OCI-LY7 (cell line): Measurements from ENCODE around the gene IRF3. TPM values are rescaled to one million over a fixed set of nuclear protein-coding genes. Genes with fewer than 3 reads are reported as not detected.

Experiments used
- BruUV-seq: library from RNA; stranded (reverse); fragments of 400-500 nt; replicated peaks from 2 replicates; lab custom pipeline; 2021; lab: Mats Ljungman, UMichigan
- CTCF ChIA-PET: fragments of 300-600 bp; sonication (Branson Sonifier 250); formaldehyde crosslinking; loops from one replicate; lab custom pipeline; 2022; ENCODE audit warnings: antibody characterized with exemption; ENCODE audit not compliant: unreplicated experiment; lab: Charles Lee
- POLR2A ChIA-PET: fragments of 300-600 bp; sonication (Branson Sonifier 250); formaldehyde crosslinking; loops from one replicate; lab custom pipeline; 2022; ENCODE audit warnings: antibody characterized with exemption; lab: Charles Lee
- DNase-seq: peaks from one replicate; pipeline ENCODE4 v3.0.0-alpha.2; 2015; ENCODE audit warnings: low spot score
- H2AFZ ChIP-seq: fragments of 200-600 bp; sonication (generic), shearing (Covaris generic); 2 replicates; pipeline ENCODE4 v1.6.1; 2014; ENCODE audit warnings: mild to moderate bottlenecking, antibody characterized with exemption, low read length, moderate library complexity
- H3K27ac ChIP-seq: fragments of 200-600 bp; sonication (generic); 2 replicates; pipeline ENCODE4 v1.5.1; 2014; ENCODE audit warnings: mixed run types, low read depth, mild to moderate bottlenecking, moderate library complexity, low read length, inconsistent platforms; ENCODE audit not compliant: poor library complexity, severe bottlenecking
- H3K36me3 ChIP-seq: fragments of 200-600 bp; sonication (generic); 2 replicates; pipeline ENCODE4 v1.6.1; 2014; ENCODE audit warnings: mild to moderate bottlenecking, antibody characterized with exemption, low read length, moderate library complexity, mixed read lengths; ENCODE audit not compliant: insufficient read depth
- H3K4me1 ChIP-seq: fragments of 200-600 bp; sonication (generic); 2 replicates; pipeline ENCODE4 v1.5.1; 2014; ENCODE audit warnings: mild to moderate bottlenecking, low read length; ENCODE audit not compliant: insufficient read depth, poor library complexity, severe bottlenecking
- H3K4me2 ChIP-seq: fragments of 200-600 bp; sonication (generic); 2 replicates; pipeline ENCODE4 v1.6.1; 2014; ENCODE audit warnings: mild to moderate bottlenecking, low read length
- H3K4me3 ChIP-seq: fragments of 200-600 bp; sonication (generic); 2 replicates; pipeline ENCODE4 v1.5.1; 2014; ENCODE audit warnings: mild to moderate bottlenecking, low read depth, low read length; ENCODE audit not compliant: poor library complexity, severe bottlenecking
- H3K79me2 ChIP-seq: fragments of 200-600 bp; sonication (generic); 2 replicates; pipeline ENCODE4 v1.6.1; 2016; ENCODE audit warnings: low read depth, mild to moderate bottlenecking, low read length, moderate library complexity, mixed read lengths; ENCODE audit not compliant: insufficient read depth
- H3K9me2 ChIP-seq: fragments of 200-600 bp; sonication (generic); 2 replicates; pipeline ENCODE4 v1.6.1; 2016; ENCODE audit warnings: mild to moderate bottlenecking, low read length, mixed read lengths; ENCODE audit not compliant: insufficient read depth
- H3K9me3 ChIP-seq: fragments of 200-600 bp; sonication (generic); 2 replicates; pipeline ENCODE4 v1.6.1; 2014; ENCODE audit warnings: mild to moderate bottlenecking, mixed run types, low read length, mixed read lengths
- H4K20me1 ChIP-seq: fragments of 200-600 bp; sonication (generic); 2 replicates; pipeline ENCODE4 v1.6.1; 2014; ENCODE audit warnings: mild to moderate bottlenecking, antibody characterized with exemption, low read length, moderate library complexity, mixed read lengths; ENCODE audit not compliant: insufficient read depth
- EZH2phosphoT487 ChIP-seq: fragments of 200-600 bp; sonication (generic); IDR thresholded peaks from 2 replicates; pipeline ENCODE4 v1.6.1; 2018; ENCODE audit warnings: low read depth, borderline replicate concordance, mild to moderate bottlenecking, mixed run types, antibody characterized with exemption, low read length, moderate library complexity, mixed read lengths
- intact Hi-C: fragments of 100-400 bp; cut with micrococcal nuclease; formaldehyde crosslinking; loops from one replicate; pipeline ENCODE4 v1.10.0; 2022; ENCODE audit not compliant: unreplicated experiment
- total RNA-seq, 2 experiments: library from RNA; depleted of rRNA in 1 of 2; stranded (reverse); fragments of >200 nt in 1 of 2; shearing (Covaris generic) in 1 of 2; gene quantifications; 2 replicates each; pipeline ENCODE4 v1.2.3, GENCODE V29; 2014 to 2022
- TF ChIP-seq, protein P1 (sequence below): fragments of 200-600 bp; sonication (generic); conservative IDR thresholded peaks from 2 replicates; pipeline ENCODE4 v1.5.1; 2014; ENCODE audit warnings: mild to moderate bottlenecking, antibody characterized with exemption, low read length, moderate library complexity, mixed read lengths

The IRF3 gene
- total RNA-seq, 2 experiments from 2014 or later: 96.6 to 116 TPM

GRCh38 chr19:49699364-49699763 lies 33.7 kb upstream of the IRF3 start:
- Histone ChIP-seq H3K9me2 (no peaks in the 10 kb centered on the region), H4K20me1 (no peaks in the 10 kb centered on the region), H3K36me3 (no peaks in the 10 kb centered on the region), H3K4me2 (no peak overlapping the region), H3K4me3 (no peak overlapping the region), H3K79me2 (no peaks in the 10 kb centered on the region), H2AFZ (no peak overlapping the region), H3K27ac (no peak overlapping the region), H3K9me3 (no peaks in the 10 kb centered on the region), H3K4me1 (no peaks in the 10 kb centered on the region)
- ChIA-PET POLR2A (interaction anchor here (0.6 kb wide), 1 partner anchor 34 kb away, joined by 4 read pairs; no protein-coding TSS in a partner anchor), CTCF (no interaction called here)
- TF ChIP-seq, protein P1, sequence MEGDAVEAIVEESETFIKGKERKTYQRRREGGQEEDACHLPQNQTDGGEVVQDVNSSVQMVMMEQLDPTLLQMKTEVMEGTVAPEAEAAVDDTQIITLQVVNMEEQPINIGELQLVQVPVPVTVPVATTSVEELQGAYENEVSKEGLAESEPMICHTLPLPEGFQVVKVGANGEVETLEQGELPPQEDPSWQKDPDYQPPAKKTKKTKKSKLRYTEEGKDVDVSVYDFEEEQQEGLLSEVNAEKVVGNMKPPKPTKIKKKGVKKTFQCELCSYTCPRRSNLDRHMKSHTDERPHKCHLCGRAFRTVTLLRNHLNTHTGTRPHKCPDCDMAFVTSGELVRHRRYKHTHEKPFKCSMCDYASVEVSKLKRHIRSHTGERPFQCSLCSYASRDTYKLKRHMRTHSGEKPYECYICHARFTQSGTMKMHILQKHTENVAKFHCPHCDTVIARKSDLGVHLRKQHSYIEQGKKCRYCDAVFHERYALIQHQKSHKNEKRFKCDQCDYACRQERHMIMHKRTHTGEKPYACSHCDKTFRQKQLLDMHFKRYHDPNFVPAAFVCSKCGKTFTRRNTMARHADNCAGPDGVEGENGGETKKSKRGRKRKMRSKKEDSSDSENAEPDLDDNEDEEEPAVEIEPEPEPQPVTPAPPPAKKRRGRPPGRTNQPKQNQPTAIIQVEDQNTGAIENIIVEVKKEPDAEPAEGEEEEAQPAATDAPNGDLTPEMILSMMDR: no peak
- no peak for TF ChIP-seq EZH2phosphoT487
- BruUV-seq: no TSS peak
- no peak for DNase-seq
- intact Hi-C loops: no loop called here

DNA sequence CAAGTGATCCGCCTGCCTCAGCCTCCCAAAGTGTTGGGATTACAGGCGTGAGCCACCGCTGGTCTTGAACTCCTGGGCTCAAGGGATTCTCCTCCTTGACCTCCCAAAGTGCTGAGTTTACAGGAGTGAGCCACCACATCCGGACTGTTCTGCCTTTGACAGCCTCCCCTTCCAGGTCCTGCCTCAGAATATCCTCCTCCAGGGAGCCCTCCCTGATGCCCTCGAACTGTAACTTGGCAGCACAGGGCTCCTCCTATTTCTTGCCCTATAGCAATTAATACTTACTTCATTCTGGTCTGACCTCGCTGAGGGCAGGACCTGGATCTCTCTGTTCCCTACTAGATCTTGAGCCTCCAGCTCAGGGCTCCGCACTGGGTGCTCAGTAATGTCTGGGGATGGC lies 31.2 kb upstream of the IRF3 start:
- Histone ChIP-seq H3K4me2 (no peak overlapping the region), H3K9me2 (no peaks in the 10 kb centered on the region), H3K36me3 (no peaks in the 10 kb centered on the region), H2AFZ (no peak overlapping the region), H3K4me3 (no peak overlapping the region), H4K20me1 (no peaks in the 10 kb centered on the region), H3K27ac (no peak overlapping the region), H3K9me3 (no peaks in the 10 kb centered on the region), H3K4me1 (peaks cover 5% of the 10 kb centered on the region), H3K79me2 (no peaks in the 10 kb centered on the region)
- no peak for DNase-seq
- ChIA-PET CTCF (no interaction called here), POLR2A (no interaction called here)
- TF ChIP-seq, protein P1: no peak
- no peak for TF ChIP-seq EZH2phosphoT487
- intact Hi-C loops: no loop called here
- no TSS peak for BruUV-seq

DNA sequence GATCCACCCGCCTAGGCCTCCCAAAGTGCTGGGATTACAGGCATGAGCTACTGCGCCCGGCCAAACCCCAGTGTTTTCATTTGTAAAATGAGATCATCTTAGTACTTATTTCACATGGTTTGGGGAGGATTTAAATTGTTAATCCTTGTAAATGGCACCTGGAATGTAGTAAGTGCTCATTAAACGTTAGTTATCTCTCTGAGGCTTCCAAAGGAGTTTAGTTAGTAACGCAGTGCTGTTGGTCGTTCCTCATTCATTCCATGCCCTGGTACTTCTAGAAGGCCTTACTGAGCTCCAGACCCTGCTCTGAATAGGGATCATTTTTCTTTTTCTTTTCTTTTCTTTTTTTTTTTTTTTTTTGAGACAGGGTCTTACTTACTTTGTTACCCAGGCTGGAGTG lies 30.5 kb upstream of the IRF3 start:
- BruUV-seq: no TSS peak
- TF ChIP-seq, protein P1: no peak
- no peak for TF ChIP-seq EZH2phosphoT487

More for the DNA sequence above, 30.5 kb upstream of the IRF3 start:
- H3K36me3 ChIP-seq: peaks cover under 1% of the 10 kb centered on the region; the same call in 1 of the 2 replicates
- H3K4me2 ChIP-seq: no peak overlapping the region
- ChIA-PET CTCF (no interaction called here), POLR2A (no interaction called here)
- no peak for DNase-seq
- no peaks in the 10 kb centered on the region for H3K9me3 ChIP-seq
- H3K27ac ChIP-seq: no peak overlapping the region
- peaks cover 5% of the 10 kb centered on the region for H3K4me1 ChIP-seq
- no peaks in the 10 kb centered on the region for H3K9me2 ChIP-seq
- H4K20me1 ChIP-seq: no peaks in the 10 kb centered on the region
- no peak overlapping the region for H3K4me3 ChIP-seq
- no peaks in the 10 kb centered on the region for H3K79me2 ChIP-seq
- intact Hi-C loops: no loop called here
- no peak overlapping the region for H2AFZ ChIP-seq
